Measurements from ENCODE around the gene KMT2C.
"Not testable (repeated sequence)": the region's sequence is repeated elsewhere in the genome, so short reads cannot be mapped to it uniquely, and the experiment has no call there.

DNA sequence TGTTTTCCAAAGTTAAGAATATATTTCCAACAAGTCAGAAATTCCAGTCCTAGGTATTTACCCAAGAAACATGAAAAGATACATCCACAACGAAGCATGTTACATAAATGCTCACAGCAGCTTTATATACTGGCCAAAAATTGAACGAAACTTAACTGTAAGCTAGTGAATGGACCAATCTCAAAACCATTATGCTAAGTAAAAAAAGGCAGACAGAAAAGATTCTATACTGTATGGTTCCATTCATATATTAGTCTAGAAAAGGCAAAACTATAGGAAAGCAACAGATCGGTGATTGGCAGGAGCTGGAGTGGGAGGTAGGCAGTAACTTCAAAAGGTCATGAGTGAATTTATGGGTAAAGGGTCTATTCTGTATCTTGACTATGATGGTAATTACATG is 150.8 kb downstream of the KMT2C start:
- TF ChIP-seq CTCF, EZH2phosphoT487 (IDR thresholded peaks at IDR 0.05; ENCODE audit: low read length): not testable (repeated sequence)
